Right lobe of liver (tissue), 6 donors: ENCODE measurements around the gene PRDM16. TPM values are rescaled to one million over a fixed set of nuclear protein-coding genes. Genes with fewer than 3 reads are reported as not detected.

Experiments
- ATAC-seq, 4 donors: fragments of 200-7000 bp; cut with Tn5 transposase; one replicate each; pipeline ENCODE4 v1.9.1; 2020; ENCODE audit warnings: mild to moderate bottlenecking in 4 of 4, moderate library complexity in 4 of 4
- DNase-seq, 3 donors: peaks; one replicate each; pipeline ENCODE4 v3.0.0-alpha.2; 2020
- H3K27ac ChIP-seq, 3 donors: fragments of 200-600 bp; one replicate each; pipeline ENCODE4 v1.8.0; 2022
- H3K27me3 ChIP-seq, 2 donors: fragments of 200-600 bp; one replicate each; pipeline ENCODE4 v1.8.0; 2022
- H3K36me3 ChIP-seq, 4 donors: fragments of 200-600 bp; sonication (generic) in 1 of 4; one replicate each; pipeline versions ENCODE4 v1.5.1 to v1.8.0; 2017 to 2022; ENCODE audit warnings: control low read depth in 1 of 4
- H3K4me1 ChIP-seq, 4 donors: fragments of 200-600 bp; sonication (generic) in 1 of 4; one replicate each; pipeline versions ENCODE4 v1.5.1 to v1.8.0; 2017 to 2022; ENCODE audit warnings: control low read depth in 1 of 4
- H3K4me3 ChIP-seq, 3 donors: fragments of 200-600 bp; one replicate each; pipeline ENCODE4 v1.8.0; 2022
- H3K9me3 ChIP-seq, 4 donors: fragments of 200-600 bp; sonication (generic) in 1 of 4; one replicate each; pipeline versions ENCODE4 v1.5.1 to v1.8.0; 2017 to 2022; ENCODE audit warnings: control low read depth in 1 of 4
- POLR2A ChIP-seq: fragments of 450-650 bp; IDR thresholded peaks from one replicate; pipeline ENCODE4 v1.6.1; 2017; ENCODE audit warnings: antibody characterized with exemption, mild to moderate bottlenecking
- WGBS: methylation state at CpG from one replicate; pipeline ENCODE4 v1.1.6; 2018; ENCODE audit warnings: low coverage, low lambda C conversion rate; ENCODE audit not compliant: insufficient coverage; ENCODE audit errors: missing lambda C conversion rate; 5-methylcytosine and 5-hydroxymethylcytosine counted together
- intact Hi-C, 2 donors: fragments of 100-400 bp; cut with DNase I; formaldehyde crosslinking; loops; one replicate each; pipeline versions ENCODE4 v1.11.2 to v1.14.1; 2022
- total RNA-seq, 6 experiments: library from RNA; depleted of rRNA in 2 of 6; stranded (reverse); fragments of >200 nt in 2 of 6; fragmentation: NEBNext Ultra II Directional in 3 of 6; extraction: Animal tissue kit (Norgen Biotek cat#: 25700) in 3 of 6; gene quantifications; one replicate each; pipeline versions ENCODE4 v1.1.0 to v1.2.4, GENCODE V29; 2016 to 2023
- TF ChIP-seq, protein P1 (sequence below), 4 donors: fragments of 200-600 bp in 3 of 4; fragments of 450-650 bp in 1 of 4; IDR thresholded peaks; one replicate each; pipeline versions ENCODE4 v1.5.1 to v1.8.0; 2016 to 2022; ENCODE audit warnings: antibody characterized with exemption in 4 of 4, mild to moderate bottlenecking in 2 of 4
- donor health status: DM: no; HTN: yes; CAD: no.
- donor health status: DM: no; HTN: no; CAD: no.
- donor health status: DM: no; HTN: no; CAD: no.
- donor health status: DM: no; HTN: yes; CAD: no.
- donor health status: DM: no; HTN: yes; CAD: no.

Gene PRDM16
- total RNA-seq, 6 experiments from 2014 or later = 0.06 to 0.75 (median 0.28) TPM

GRCh38 chr1:3344395-3344794 lies 275.4 kb downstream of the PRDM16 start:
- H3K4me1 ChIP-seq = no peaks in the 10 kb centered on the region
- H3K27ac ChIP-seq = no peak overlapping the region
- DNase-seq (no peak), ATAC-seq (no peak)
- H3K27me3 ChIP-seq = no peaks in the 10 kb centered on the region
- no peak for TF ChIP-seq POLR2A
- TF ChIP-seq, protein P1, sequence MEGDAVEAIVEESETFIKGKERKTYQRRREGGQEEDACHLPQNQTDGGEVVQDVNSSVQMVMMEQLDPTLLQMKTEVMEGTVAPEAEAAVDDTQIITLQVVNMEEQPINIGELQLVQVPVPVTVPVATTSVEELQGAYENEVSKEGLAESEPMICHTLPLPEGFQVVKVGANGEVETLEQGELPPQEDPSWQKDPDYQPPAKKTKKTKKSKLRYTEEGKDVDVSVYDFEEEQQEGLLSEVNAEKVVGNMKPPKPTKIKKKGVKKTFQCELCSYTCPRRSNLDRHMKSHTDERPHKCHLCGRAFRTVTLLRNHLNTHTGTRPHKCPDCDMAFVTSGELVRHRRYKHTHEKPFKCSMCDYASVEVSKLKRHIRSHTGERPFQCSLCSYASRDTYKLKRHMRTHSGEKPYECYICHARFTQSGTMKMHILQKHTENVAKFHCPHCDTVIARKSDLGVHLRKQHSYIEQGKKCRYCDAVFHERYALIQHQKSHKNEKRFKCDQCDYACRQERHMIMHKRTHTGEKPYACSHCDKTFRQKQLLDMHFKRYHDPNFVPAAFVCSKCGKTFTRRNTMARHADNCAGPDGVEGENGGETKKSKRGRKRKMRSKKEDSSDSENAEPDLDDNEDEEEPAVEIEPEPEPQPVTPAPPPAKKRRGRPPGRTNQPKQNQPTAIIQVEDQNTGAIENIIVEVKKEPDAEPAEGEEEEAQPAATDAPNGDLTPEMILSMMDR (IDR thresholded peaks at IDR 0.05) = no peak
- H3K36me3 ChIP-seq = no peaks in the 10 kb centered on the region
- intact Hi-C loops = no loop called here
- H3K4me3 ChIP-seq = no peak overlapping the region
- H3K9me3 ChIP-seq = no peaks in the 10 kb centered on the region

DNA sequence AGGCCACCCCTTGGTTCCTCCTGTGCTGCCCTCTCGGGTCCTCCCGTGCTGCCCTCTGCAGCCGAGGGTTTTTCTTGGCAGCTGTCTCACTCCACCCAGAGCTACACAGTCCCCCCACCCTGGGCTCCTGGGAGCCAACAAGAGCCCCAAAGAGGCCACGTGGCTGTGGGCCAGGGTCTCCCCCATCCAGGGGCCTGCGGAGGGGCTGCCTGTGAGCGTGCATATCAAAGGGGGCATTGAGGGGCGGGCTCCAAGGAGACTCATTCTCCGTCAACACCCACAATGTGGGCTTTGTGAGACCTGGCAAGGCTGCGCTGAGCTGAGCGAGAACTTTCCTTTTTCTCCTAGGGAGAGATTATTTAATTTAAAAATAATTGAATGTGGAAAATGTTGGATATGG lies 276.8 kb downstream of the PRDM16 start:
- H3K4me3 ChIP-seq = no peak overlapping the region
- no peak for DNase-seq
- H3K27me3 ChIP-seq = no peaks in the 10 kb centered on the region
- H3K27ac ChIP-seq = no peak overlapping the region
- no peaks in the 10 kb centered on the region for H3K36me3 ChIP-seq
- 54% methylated on average over 3 of the region's 10 CpGs for WGBS
- H3K9me3 ChIP-seq = no peaks in the 10 kb centered on the region
- TF ChIP-seq POLR2A = no peak
- intact Hi-C loops = no loop called here
- H3K4me1 ChIP-seq = no peaks in the 10 kb centered on the region
- ATAC-seq = no peak

- ATAC-seq (no peak), DNase-seq (no peak)
- no peak overlapping the region for H3K27ac ChIP-seq
- no peaks in the 10 kb centered on the region for H3K27me3 ChIP-seq
- no peaks in the 10 kb centered on the region for H3K4me1 ChIP-seq
- H3K9me3 ChIP-seq = no peaks in the 10 kb centered on the region
- no peaks in the 10 kb centered on the region for H3K36me3 ChIP-seq
- intact Hi-C loops = no loop called here
- H3K4me3 ChIP-seq = no peak overlapping the region
- 83% methylated on average over 6 of the region's 13 CpGs for WGBS
- no peak for TF ChIP-seq POLR2A
- TF ChIP-seq, protein P1 (IDR thresholded peaks at IDR 0.05) = no peak
Observed at GRCh38 chr1:3346478-3346877, 277.5 kb downstream of the PRDM16 start.

DNA sequence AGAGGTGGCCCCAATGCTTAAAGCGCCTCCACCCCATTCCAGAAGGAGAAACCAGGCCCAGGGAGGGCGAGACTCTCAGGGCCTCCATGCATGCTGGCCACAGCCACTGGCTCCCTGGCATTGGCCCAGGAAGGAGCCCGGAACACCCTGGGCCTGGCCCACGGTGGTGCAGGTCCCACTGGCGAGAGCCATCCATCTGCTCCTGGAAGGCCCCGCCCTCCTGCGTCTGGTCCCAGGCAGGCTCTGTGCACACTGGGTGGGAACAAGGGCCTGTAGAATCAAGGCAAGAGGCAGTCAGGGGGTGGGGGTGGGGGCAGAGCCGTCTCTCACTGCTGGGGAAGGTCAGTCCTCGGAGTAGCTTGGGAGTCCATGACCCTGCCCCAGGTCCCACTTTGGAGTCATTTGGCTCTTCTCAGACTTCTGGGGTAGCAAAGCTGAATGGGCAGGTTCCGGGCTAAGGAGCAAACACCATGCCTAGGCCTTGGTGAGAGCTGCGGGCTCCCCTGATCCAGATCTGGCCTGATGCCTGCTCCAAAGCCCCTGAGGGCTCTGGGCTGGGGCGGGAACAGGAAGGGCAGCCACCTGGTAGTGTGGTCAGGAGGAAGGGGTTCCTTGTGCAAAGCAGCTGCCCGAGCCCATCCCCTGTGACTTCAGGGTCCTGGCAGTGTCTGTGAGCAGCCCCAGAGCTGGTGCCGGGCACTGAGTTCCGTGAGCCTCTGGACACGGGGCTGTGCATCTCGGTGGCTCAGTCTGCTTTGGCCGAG lies 278.4 kb downstream of the PRDM16 start:
- H3K4me1 ChIP-seq = no peaks in the 10 kb centered on the region
- H3K27ac ChIP-seq = no peak overlapping the region
- 60% methylated on average over 2 of the region's 18 CpGs for WGBS
- no peaks in the 10 kb centered on the region for H3K9me3 ChIP-seq
- no peak for ATAC-seq
- no peaks in the 10 kb centered on the region for H3K27me3 ChIP-seq
- no peak for TF ChIP-seq POLR2A
- TF ChIP-seq, protein P1 (IDR thresholded peaks at IDR 0.05) = no peak
- intact Hi-C loops = no loop called here
- no peak for DNase-seq
- no peak overlapping the region for H3K4me3 ChIP-seq
- no peaks in the 10 kb centered on the region for H3K36me3 ChIP-seq

- Histone ChIP-seq H3K27me3 (no peaks in the 10 kb centered on the region), H3K4me1 (no peaks in the 10 kb centered on the region), H3K27ac (no peak overlapping the region), H3K4me3 (no peak overlapping the region), H3K36me3 (no peaks in the 10 kb centered on the region), H3K9me3 (no peaks in the 10 kb centered on the region)
- intact Hi-C loops = no loop called here
- ATAC-seq = no peak
- DNase-seq = no peak
- TF ChIP-seq, protein P1 (IDR thresholded peaks at IDR 0.05) = no peak
- no peak for TF ChIP-seq POLR2A
- 40% methylated on average over 3 of the region's 15 CpGs for WGBS
Observed at GRCh38 chr1:3348196-3348865, 279.3 kb downstream of the PRDM16 start.
